Kidney (tissue), 14 donors: Measurements from ENCODE around the gene ISM2. TPM values are rescaled to one million over a fixed set of nuclear protein-coding genes. Genes with fewer than 3 reads are reported as not detected.

Experiments
- DNase-seq, 5 donors: peaks; one replicate each; pipeline ENCODE4 v3.0.0-alpha.2; 2013 to 2020
- FAIRE-seq: peaks from 2 replicates; lab custom pipeline; 2012; peaks lifted over from hg19 to GRCh38; lab: Jason Lieb, UNC
- H3K27ac ChIP-seq, 2 donors: one replicate each; pipeline ENCODE4 v1.7.0; 2013; ENCODE audit warnings: low read depth in 2 of 2, low read length in 2 of 2, inconsistent platforms in 1 of 2
- H3K27me3 ChIP-seq: one replicate; pipeline ENCODE4 v1.7.1; 2013; ENCODE audit warnings: low read length, inconsistent platforms; ENCODE audit not compliant: control insufficient read depth, insufficient read depth
- H3K36me3 ChIP-seq, 3 donors: one replicate each; pipeline versions ENCODE4 v1.7.0 to v1.7.1; 2013; ENCODE audit warnings: low read length in 3 of 3, control low read depth in 1 of 3, inconsistent platforms in 1 of 3; ENCODE audit not compliant: insufficient read depth in 3 of 3, control insufficient read depth in 2 of 3
- H3K4me1 ChIP-seq, 3 donors: one replicate each; pipeline versions ENCODE4 v1.7.0 to v1.7.1; 2013; ENCODE audit warnings: low read length in 3 of 3, inconsistent platforms in 1 of 3, low read depth in 1 of 3; ENCODE audit not compliant: control insufficient read depth in 2 of 3, insufficient read depth in 2 of 3
- H3K4me3 ChIP-seq, 3 donors: one replicate each; pipeline versions ENCODE4 v1.7.0 to v1.8.1; 2013; ENCODE audit warnings: low read length in 3 of 3, control low read depth in 1 of 3, inconsistent platforms in 1 of 3
- H3K9ac ChIP-seq, 3 donors: one replicate each; pipeline versions ENCODE4 v1.7.0 to v1.7.1; 2013; ENCODE audit warnings: low read length in 3 of 3, control low read depth in 1 of 3, inconsistent platforms in 1 of 3
- H3K9me3 ChIP-seq, 3 donors: one replicate each; pipeline versions ENCODE4 v1.7.0 to v1.7.1; 2013; ENCODE audit warnings: low read length in 3 of 3, control low read depth in 1 of 3, inconsistent platforms in 1 of 3; ENCODE audit not compliant: control insufficient read depth in 2 of 3, insufficient read depth in 1 of 3
- CTCF ChIP-seq: IDR thresholded peaks from 3 replicates; pipeline ENCODE4 v1.5.1; 2012; ENCODE audit warnings: mild to moderate bottlenecking, moderate library complexity, borderline replicate concordance; ENCODE audit not compliant: insufficient read depth; ENCODE audit errors: extremely low read depth
- intact Hi-C: fragments of 100-400 bp; cut with DNase I; formaldehyde crosslinking; loops from one replicate; pipeline ENCODE4 v1.11.1; 2022
- polyA plus RNA-seq: library from polyadenylated mRNA; stranded (reverse); fragments of 350-450 nt; fragmentation: Illumina TruSeq; extraction: RNeasy Lipid Tissue Mini Kit (QIAGEN cat#74804); gene quantifications from one replicate; pipeline ENCODE4 v1.2.3, GENCODE V29; 2014; ENCODE audit warnings: low read depth, low replicate concordance; ENCODE audit not compliant: insufficient read depth
- total RNA-seq: library from RNA; stranded (reverse); fragmentation: NEBNext Ultra II Directional; extraction: Animal tissue kit (Norgen Biotek cat#: 25700); gene quantifications from one replicate; pipeline ENCODE4 v1.2.1, GENCODE V29; 2021
- donor health status: control.
- donor health status: control.
- donor health status: control.
- donor health status: control.
- donor health status: control.
- donor health status: DM: yes; HTN: yes; CAD: no.
- donor health status: Normal renal cell carcinoma (clear cell type).

Gene ISM2
- total and polyA plus RNA-seq, 2 donors from 2014 or later: 0.57 to 0.80 TPM

DNA sequence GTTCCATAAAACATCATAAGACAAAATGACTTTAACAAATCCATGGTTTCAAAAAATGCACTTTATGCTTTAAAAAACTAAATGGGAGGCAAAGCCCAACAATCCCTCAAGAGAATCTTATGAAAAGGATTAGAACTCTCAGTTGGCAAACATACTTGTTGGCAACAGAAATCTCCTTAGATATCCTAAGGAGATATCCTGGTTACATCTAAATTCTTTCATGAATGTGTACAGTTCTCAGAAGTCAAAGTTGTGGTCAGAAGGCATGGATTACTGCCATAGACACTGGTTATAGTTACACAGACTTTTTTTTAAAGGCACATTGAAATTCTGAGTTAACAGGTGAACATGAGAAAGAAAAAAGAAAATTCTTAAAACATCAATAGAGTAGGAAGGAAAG lies 17.5 kb upstream of the ISM2 start:
- peaks cover 2 to 39% (median 22%) of the 10 kb centered on the region in 3 donors for H3K36me3 ChIP-seq
- TF ChIP-seq CTCF: no peak
- no peaks in the 10 kb centered on the region for H3K9me3 ChIP-seq
- no peak overlapping the region for H3K27ac ChIP-seq
- H3K9ac ChIP-seq: no peak overlapping the region
- intact Hi-C loops: no loop called here
- H3K4me3 ChIP-seq: no peak overlapping the region
- H3K27me3 ChIP-seq: no peaks in the 10 kb centered on the region
- no peak for FAIRE-seq
- DNase-seq: no peak
- no peaks in the 10 kb centered on the region for H3K4me1 ChIP-seq

DNA sequence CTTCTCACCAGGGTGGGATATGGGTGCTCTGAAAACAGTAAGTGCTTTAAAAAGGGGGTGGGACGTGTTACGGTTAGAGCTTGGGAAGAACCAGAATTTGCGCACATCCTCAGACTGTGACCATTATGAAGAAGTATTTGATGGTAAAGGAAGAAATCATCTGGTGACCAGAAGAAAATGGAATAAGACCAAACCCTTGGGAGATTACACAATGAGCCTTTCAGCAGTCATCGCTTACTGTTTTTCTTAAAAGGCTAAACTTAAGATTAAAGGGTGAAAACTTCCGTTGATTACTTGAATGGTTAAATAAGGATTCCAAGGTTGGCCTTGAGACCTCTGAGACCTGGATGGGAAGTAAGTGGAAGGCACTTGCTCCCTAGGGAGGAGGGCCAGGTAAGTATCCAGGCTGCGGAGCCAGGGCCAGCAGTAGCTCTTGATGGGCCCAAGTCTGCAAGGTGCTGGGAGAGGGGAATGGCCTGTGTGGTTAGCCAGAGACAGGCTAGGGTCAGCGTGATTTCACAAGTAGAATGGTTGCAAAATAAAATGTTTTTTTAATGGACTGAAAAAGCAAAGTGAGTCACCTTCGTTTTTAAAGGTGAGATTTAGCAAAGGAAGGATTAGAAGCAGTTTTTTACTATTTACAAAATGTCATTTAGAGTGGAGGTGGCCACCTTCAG lies 13.0 kb upstream of the ISM2 start:
- intact Hi-C loops: no loop called here
- TF ChIP-seq CTCF: no peak
- Histone ChIP-seq H3K9ac (no peak overlapping the region), H3K27me3 (no peaks in the 10 kb centered on the region), H3K4me3 (no peak overlapping the region), H3K9me3 (no peaks in the 10 kb centered on the region), H3K4me1 (no peaks in the 10 kb centered on the region), H3K36me3 (peaks cover 2 to 21% (median 16%) of the 10 kb centered on the region in 3 donors), H3K27ac (no peak overlapping the region)
- DNase-seq (no peak), FAIRE-seq (no peak)

DNA sequence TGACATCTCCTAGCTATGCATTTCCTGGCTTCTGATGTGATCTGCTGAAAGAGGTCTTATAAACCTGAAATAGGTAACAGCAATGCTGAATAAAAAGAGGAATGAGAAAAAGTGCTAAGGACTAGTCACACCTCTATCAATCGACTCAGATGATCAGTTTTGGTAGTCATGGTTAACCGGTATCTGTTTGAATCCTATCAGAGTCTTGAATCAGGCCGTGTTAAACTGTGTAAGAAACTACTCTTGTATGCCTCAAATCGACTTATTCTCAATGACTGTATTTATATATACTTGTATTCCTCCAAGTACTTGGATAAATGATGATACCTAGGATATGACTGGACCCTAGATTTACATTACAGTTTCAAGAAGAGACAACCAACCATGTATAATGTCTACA lies 10.8 kb upstream of the ISM2 start:
- DNase-seq (no peak), FAIRE-seq (no peak)
- no peaks in the 10 kb centered on the region for H3K9me3 ChIP-seq
- TF ChIP-seq CTCF: no peak
- intact Hi-C loops: no loop called here
- no peaks in the 10 kb centered on the region for H3K4me1 ChIP-seq
- H3K27me3 ChIP-seq: no peaks in the 10 kb centered on the region
- H3K27ac ChIP-seq: no peak overlapping the region
- peaks cover 2 to 19% (median 10%) of the 10 kb centered on the region in 3 donors for H3K36me3 ChIP-seq
- H3K9ac ChIP-seq: no peak overlapping the region
- H3K4me3 ChIP-seq: no peak overlapping the region
